Stimulated activated CD8-positive, alpha-beta memory T cell treated with anti-CD3 and anti-CD28 coated beads, Interleukin-12 subunit alpha, Interleukin-12 subunit beta, amount 100 ng/mL, for 4 hours (primary cell): ENCODE measurements around the gene CPTP.

Experiments used
- DNase-seq: peaks from one replicate; pipeline ENCODE4 v3.0.0-alpha.2; 2020; ENCODE audit warnings: low read depth

Gene CPTP

GRCh38 chr1:1324524-1325287 is at the start of gene CPTP, which contains the start of gene INTS11:
Gene CPTP (plus strand): TSS chr1:1324802. CDS start chr1:1326911, 2,109 bp downstream.
Gene INTS11 (minus strand): TSS chr1:1324660. CDS start chr1:1324608, 52 bp downstream.
- peak; percentile 95 for DNase-seq

- no peak for DNase-seq
Measured at GRCh38 chr1:1274931-1275431, 49.6 kb upstream of the CPTP start.

- no peak for DNase-seq
Measured at GRCh38 chr1:1275836-1276235, 48.8 kb upstream of the CPTP start.

GRCh38 chr1:1278620-1279019 is 46.0 kb upstream of the CPTP start:
- DNase-seq = no peak

GRCh38 chr1:1279028-1279427 is 45.6 kb upstream of the CPTP start:
- DNase-seq = no peak

GRCh38 chr1:1280782-1281481 is 43.7 kb upstream of the CPTP start:
- no peak for DNase-seq

GRCh38 chr1:1281533-1282321 is 42.9 kb upstream of the CPTP start:
- no peak for DNase-seq

GRCh38 chr1:1282998-1283397 is 41.6 kb upstream of the CPTP start:
- DNase-seq = no peak

GRCh38 chr1:1283821-1284220 is 40.8 kb upstream of the CPTP start:
- DNase-seq = no peak

GRCh38 chr1:1284221-1285101 is 40.1 kb upstream of the CPTP start:
- no peak for DNase-seq

GRCh38 chr1:1285102-1285571 is 39.5 kb upstream of the CPTP start:
- DNase-seq = no peak

GRCh38 chr1:1285611-1286311 is 38.8 kb upstream of the CPTP start:
- DNase-seq = no peak

GRCh38 chr1:1286313-1287261 is 38.0 kb upstream of the CPTP start:
- no peak for DNase-seq

- no peak for DNase-seq
Measured at GRCh38 chr1:1287288-1288110, 37.1 kb upstream of the CPTP start.

GRCh38 chr1:1290238-1290731 is 34.3 kb upstream of the CPTP start:
- DNase-seq = no peak

- no peak for DNase-seq
Measured at GRCh38 chr1:1291023-1291528, 33.5 kb upstream of the CPTP start.

- peak; percentile 41 for DNase-seq
Measured at GRCh38 chr1:1291548-1292441, 32.8 kb upstream of the CPTP start.
